HCT116 (cell line): Measurements from ENCODE around the gene TPPP3. TPM values are rescaled to one million over a fixed set of nuclear protein-coding genes. Genes with fewer than 3 reads are reported as not detected.

Experiments
- ATAC-seq: fragments of 200-7000 bp; cut with Tn5 transposase; 2 replicates; pipeline ENCODE4 v1.9.1; 2020; ENCODE audit warnings: mild to moderate bottlenecking, moderate library complexity
- BruUV-seq: library from RNA; stranded (reverse); fragments of 400-500 nt; replicated peaks from 2 replicates; lab custom pipeline; 2021; lab: Mats Ljungman, UMichigan
- CTCF ChIA-PET: fragments of 300-600 bp; sonication (Branson Sonifier 250); formaldehyde crosslinking; loops from one replicate; lab custom pipeline; 2021; ENCODE audit warnings: antibody characterized with exemption; lab: Charles Lee
- POLR2A ChIA-PET: fragments of 300-600, 350-600 bp; sonication (Branson Sonifier 250); formaldehyde crosslinking; loops from one replicate; lab custom pipeline; 2021; ENCODE audit warnings: antibody characterized with exemption; lab: Charles Lee
- RAD21 ChIA-PET, 2 experiments: fragments of 300-600 bp; sonication (Branson Sonifier 250); formaldehyde crosslinking; loops; one replicate each; lab custom pipeline; 2023; ENCODE audit warnings: low total read pairs in 2 of 2; ENCODE audit not compliant: uncharacterized antibody in 2 of 2, unreplicated experiment in 2 of 2, low non-redundant PET in 1 of 2; lab: Charles Lee
- DNase-seq: peaks from one replicate; pipeline ENCODE4 v3.0.0-alpha.2; 2010; ENCODE audit warnings: low read depth, low spot score
- H2AFZ ChIP-seq: fragments of 200-600 bp; shearing (Covaris generic), sonication (generic); 2 replicates; pipeline ENCODE4 v1.6.1; 2017; ENCODE audit warnings: low read depth, mixed run types, mixed read lengths, antibody characterized with exemption, low read length; ENCODE audit not compliant: poor library complexity, severe bottlenecking
- H3K27ac ChIP-seq: 2 replicates; pipeline ENCODE4 v1.5.1; 2012; ENCODE audit warnings: low read depth, low read length
- H3K27me3 ChIP-seq: fragments of 200-600 bp; sonication (generic); 2 replicates; pipeline ENCODE4 v1.6.1; 2016; ENCODE audit warnings: mixed run types, low read length, mixed read lengths; ENCODE audit not compliant: insufficient read depth
- H3K36me3 ChIP-seq, 2 experiments: fragments of 200-500 bp in 1 of 2; fragments of 200-600 bp in 1 of 2; sonication (Bioruptor generic) in 1 of 2; sonication (generic) in 1 of 2; 2 replicates each; pipeline versions ENCODE4 v1.5.1 to v1.6.1; 2014 to 2016; ENCODE audit warnings: low read length in 2 of 2, inconsistent platforms in 1 of 2, mixed read lengths in 1 of 2, mixed run types in 1 of 2; ENCODE audit not compliant: insufficient read depth in 2 of 2, control insufficient read depth in 1 of 2
- H3K4me1 ChIP-seq, 2 experiments: fragments of 200-600 bp in 1 of 2; sonication (generic) in 1 of 2; 2 replicates each; pipeline versions ENCODE4 v1.5.1 to v1.6.1; 2012 to 2017; ENCODE audit warnings: low read length in 2 of 2, inconsistent platforms in 1 of 2, mild to moderate bottlenecking in 1 of 2, mixed read lengths in 1 of 2, mixed run types in 1 of 2, moderate library complexity in 1 of 2; ENCODE audit not compliant: insufficient read depth in 2 of 2, control insufficient read depth in 1 of 2
- H3K4me2 ChIP-seq: fragments of 200-600 bp; sonication (generic); 2 replicates; pipeline ENCODE4 v1.6.1; 2017; ENCODE audit warnings: mixed run types, low read length, mixed read lengths
- H3K4me3 ChIP-seq, 2 experiments: fragments of 200-600 bp in 1 of 2; sonication (generic) in 1 of 2; replicated peaks in 1 of 2; 2 replicates each; pipeline ENCODE4 v1.5.1; 2011 to 2016; ENCODE audit warnings: low read length in 2 of 2, control low read depth in 1 of 2, low read depth in 1 of 2, mild to moderate bottlenecking in 1 of 2, mixed read lengths in 1 of 2, mixed run types in 1 of 2
- H3K79me2 ChIP-seq: fragments of 200-600 bp; sonication (generic); 2 replicates; pipeline ENCODE4 v1.6.1; 2017; ENCODE audit warnings: mild to moderate bottlenecking, mixed run types, low read length, moderate library complexity, mixed read lengths; ENCODE audit not compliant: insufficient read depth
- H3K9ac ChIP-seq: fragments of 200-600 bp; sonication (generic); 2 replicates; pipeline ENCODE4 v1.6.1; 2016; ENCODE audit warnings: low read length, mixed read lengths
- H3K9me2 ChIP-seq: fragments of 200-600 bp; sonication (generic), shearing (Covaris generic); 2 replicates; pipeline ENCODE4 v1.6.1; 2017; ENCODE audit warnings: mixed run types, mild to moderate bottlenecking, moderate library complexity; ENCODE audit not compliant: insufficient read depth
- H3K9me3 ChIP-seq, 2 experiments: fragments of 200-500 bp in 1 of 2; fragments of 200-600 bp in 1 of 2; sonication (Bioruptor generic) in 1 of 2; sonication (generic) in 1 of 2; 2 replicates each; pipeline ENCODE4 v1.6.1; 2014 to 2017; ENCODE audit warnings: low read length in 2 of 2, mixed read lengths in 2 of 2, inconsistent platforms in 1 of 2, low read depth in 1 of 2, mild to moderate bottlenecking in 1 of 2, mixed run types in 1 of 2, moderate library complexity in 1 of 2; ENCODE audit not compliant: control insufficient read depth in 1 of 2, insufficient read depth in 1 of 2
- H4K20me1 ChIP-seq: fragments of 200-600 bp; sonication (generic), shearing (Covaris generic); 2 replicates; pipeline ENCODE4 v1.6.1; 2017; ENCODE audit warnings: mixed run types, mild to moderate bottlenecking, moderate library complexity; ENCODE audit not compliant: insufficient read depth
- CTCF ChIP-seq, 3 experiments: fragments of 200-600 bp in 1 of 3; sonication (generic) in 1 of 3; IDR thresholded peaks in 2 of 3; conservative IDR thresholded peaks in 1 of 3; 2 replicates each; pipeline ENCODE4 v1.5.1; 2012 to 2017; ENCODE audit warnings: low read depth in 2 of 3, low read length in 2 of 3, antibody characterized with exemption in 1 of 3, borderline replicate concordance in 1 of 3, control low read depth in 1 of 3, mild to moderate bottlenecking in 1 of 3, mixed read lengths in 1 of 3, mixed run types in 1 of 3, moderate library complexity in 1 of 3; ENCODE audit not compliant: insufficient read depth in 1 of 3
- SRF ChIP-seq: IDR thresholded peaks from 2 replicates; pipeline ENCODE4 v1.6.1; 2012; ENCODE audit warnings: low read depth
- intact Hi-C: fragments of 100-400 bp; cut with micrococcal nuclease; formaldehyde crosslinking; loops from 2 replicates; pipeline ENCODE4 v1.10.0; 2022
- total RNA-seq: library from RNA; stranded (reverse); gene quantifications from one replicate; pipeline ENCODE4 v1.2.1, GENCODE V29; 2021; ENCODE audit not compliant: unreplicated experiment
- TF ChIP-seq, protein P1 (sequence below): IDR thresholded peaks from 2 replicates; pipeline ENCODE4 v1.6.1; 2012

TPPP3 gene
- total RNA-seq, 1 experiment from 2014 or later: 1.2 TPM

GRCh38 chr16:67399749-67400704 lies 6.7 kb upstream of the TPPP3 start:
- RAD21 ChIA-PET: interaction anchor here in 1 of 2 experiments (0.9 kb wide), 1 partner anchor 140 kb away, joined by 5 read pairs; no protein-coding TSS in a partner anchor
- no peak overlapping the region for H3K4me2 ChIP-seq
- H3K27me3 ChIP-seq: no peaks in the 10 kb centered on the region
- POLR2A ChIA-PET: no interaction called here
- no peak overlapping the region for H3K4me3 ChIP-seq
- H3K9me2 ChIP-seq: no peaks in the 10 kb centered on the region
- TF ChIP-seq CTCF (IDR thresholded peaks at IDR 0.05 in 2 of 3, conservative IDR thresholded peaks at IDR 0.05 in 1 of 3; ENCODE audit: borderline replicate concordance in 1 of 3, insufficient read depth in 1 of 3, low read depth in 2 of 3, low read length in 2 of 3) (0 out of 6 replicates have a peak, but pooled peaks of 1 of the 3 experiments have one; percentile 4), SRF (no peak)
- TF ChIP-seq, protein P1, sequence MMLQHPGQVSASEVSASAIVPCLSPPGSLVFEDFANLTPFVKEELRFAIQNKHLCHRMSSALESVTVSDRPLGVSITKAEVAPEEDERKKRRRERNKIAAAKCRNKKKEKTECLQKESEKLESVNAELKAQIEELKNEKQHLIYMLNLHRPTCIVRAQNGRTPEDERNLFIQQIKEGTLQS: no peak
- intact Hi-C loops: loop anchor here (5.0 kb wide), 1 partner anchor 138 kb away; no protein-coding TSS in a partner anchor
- CTCF ChIA-PET: interaction anchor here (0.8 to 1.4 kb wide), 2 partner anchors 122 to 139 kb away, joined by 3 to 4 read pairs; no protein-coding TSS in a partner anchor
- H3K27ac ChIP-seq: no peak overlapping the region
- H3K9me3 ChIP-seq: no peaks in the 10 kb centered on the region
- peaks cover 23 to 35% of the 10 kb centered on the region in 2 experiments for H3K4me1 ChIP-seq
- ATAC-seq: no peak; the same call in 1 of the 2 replicates
- no peak overlapping the region for H2AFZ ChIP-seq
- H4K20me1 ChIP-seq: no peaks in the 10 kb centered on the region
- H3K79me2 ChIP-seq: no peaks in the 10 kb centered on the region
- no peak overlapping the region for H3K9ac ChIP-seq
- no peak for DNase-seq
- H3K36me3 ChIP-seq: no peaks in the 10 kb centered on the region
- BruUV-seq: no TSS peak
